GM03348 (cell line): Measurements from ENCODE around the gene IL4R.

Source experiments
- DNase-seq: peaks from one replicate; pipeline ENCODE4 v3.0.0; 2012; ENCODE audit warnings: low spot score

Gene IL4R

DNA sequence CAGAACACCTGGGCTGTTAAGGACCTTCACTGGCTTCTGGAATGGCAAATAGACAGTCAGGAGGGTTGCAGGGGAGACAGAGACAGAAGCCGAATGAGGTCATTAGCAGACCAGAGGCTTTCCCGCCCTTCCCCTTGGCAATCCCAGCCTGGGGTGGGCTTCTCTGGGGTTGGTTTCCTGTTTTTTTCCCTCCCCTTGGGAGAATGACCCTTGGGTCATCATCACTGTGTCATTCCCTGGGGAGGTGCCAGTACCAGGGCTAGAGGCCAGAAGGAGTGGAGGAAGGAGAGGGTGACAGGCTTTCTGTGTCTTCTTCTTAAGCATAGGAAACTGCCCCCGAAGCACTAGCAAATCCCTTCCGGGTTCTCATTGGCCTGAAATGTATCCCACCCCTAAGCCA is 45.3 kb downstream of the IL4R start:
- no peak for DNase-seq

DNA sequence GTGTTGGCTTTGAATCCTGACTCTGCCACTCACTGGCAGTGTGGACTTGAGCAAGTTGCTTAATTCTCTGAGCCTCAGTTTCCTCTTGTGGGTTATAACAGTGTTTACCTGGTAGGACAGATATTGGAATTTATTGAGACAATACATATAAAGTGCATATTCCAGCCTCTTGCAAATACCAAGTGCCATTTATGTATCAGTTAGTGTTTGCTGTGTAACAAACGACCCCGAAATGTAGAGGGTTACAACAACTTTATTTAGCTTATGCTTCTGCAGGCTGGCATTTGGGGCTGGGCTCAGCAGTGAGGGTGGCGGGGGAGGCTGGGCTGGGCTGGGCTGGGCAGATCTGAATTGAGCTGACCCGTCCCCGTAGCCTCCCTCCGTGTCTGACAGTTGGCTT is 45.8 kb downstream of the IL4R start:
- DNase-seq, result no peak

DNA sequence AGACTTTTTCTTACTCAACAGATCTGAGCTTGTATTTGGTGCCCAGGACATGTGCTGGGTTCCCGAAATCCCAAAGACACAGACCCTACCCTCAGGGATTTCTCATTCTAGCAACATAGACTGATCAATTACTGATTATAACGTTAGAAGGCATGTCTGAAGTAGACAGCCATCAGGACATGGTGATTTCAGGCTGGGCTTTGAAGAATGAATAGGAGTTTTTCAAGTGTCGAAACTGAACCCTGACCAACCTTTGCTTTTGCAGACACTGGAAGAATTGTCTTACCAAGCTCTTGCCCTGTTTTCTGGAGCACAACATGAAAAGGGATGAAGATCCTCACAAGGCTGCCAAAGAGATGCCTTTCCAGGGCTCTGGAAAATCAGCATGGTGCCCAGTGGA is 48.2 kb downstream of the IL4R start:
- DNase-seq, result no peak

DNA sequence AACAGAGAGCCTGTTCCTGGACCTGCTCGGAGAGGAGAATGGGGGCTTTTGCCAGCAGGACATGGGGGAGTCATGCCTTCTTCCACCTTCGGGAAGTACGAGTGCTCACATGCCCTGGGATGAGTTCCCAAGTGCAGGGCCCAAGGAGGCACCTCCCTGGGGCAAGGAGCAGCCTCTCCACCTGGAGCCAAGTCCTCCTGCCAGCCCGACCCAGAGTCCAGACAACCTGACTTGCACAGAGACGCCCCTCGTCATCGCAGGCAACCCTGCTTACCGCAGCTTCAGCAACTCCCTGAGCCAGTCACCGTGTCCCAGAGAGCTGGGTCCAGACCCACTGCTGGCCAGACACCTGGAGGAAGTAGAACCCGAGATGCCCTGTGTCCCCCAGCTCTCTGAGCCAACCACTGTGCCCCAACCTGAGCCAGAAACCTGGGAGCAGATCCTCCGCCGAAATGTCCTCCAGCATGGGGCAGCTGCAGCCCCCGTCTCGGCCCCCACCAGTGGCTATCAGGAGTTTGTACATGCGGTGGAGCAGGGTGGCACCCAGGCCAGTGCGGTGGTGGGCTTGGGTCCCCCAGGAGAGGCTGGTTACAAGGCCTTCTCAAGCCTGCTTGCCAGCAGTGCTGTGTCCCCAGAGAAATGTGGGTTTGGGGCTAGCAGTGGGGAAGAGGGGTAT is 48.9 kb downstream of the IL4R start:
- DNase-seq, result no peak

DNA sequence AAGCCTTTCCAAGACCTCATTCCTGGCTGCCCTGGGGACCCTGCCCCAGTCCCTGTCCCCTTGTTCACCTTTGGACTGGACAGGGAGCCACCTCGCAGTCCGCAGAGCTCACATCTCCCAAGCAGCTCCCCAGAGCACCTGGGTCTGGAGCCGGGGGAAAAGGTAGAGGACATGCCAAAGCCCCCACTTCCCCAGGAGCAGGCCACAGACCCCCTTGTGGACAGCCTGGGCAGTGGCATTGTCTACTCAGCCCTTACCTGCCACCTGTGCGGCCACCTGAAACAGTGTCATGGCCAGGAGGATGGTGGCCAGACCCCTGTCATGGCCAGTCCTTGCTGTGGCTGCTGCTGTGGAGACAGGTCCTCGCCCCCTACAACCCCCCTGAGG is 49.5 kb downstream of the IL4R start:
- DNase-seq, result no peak

DNA sequence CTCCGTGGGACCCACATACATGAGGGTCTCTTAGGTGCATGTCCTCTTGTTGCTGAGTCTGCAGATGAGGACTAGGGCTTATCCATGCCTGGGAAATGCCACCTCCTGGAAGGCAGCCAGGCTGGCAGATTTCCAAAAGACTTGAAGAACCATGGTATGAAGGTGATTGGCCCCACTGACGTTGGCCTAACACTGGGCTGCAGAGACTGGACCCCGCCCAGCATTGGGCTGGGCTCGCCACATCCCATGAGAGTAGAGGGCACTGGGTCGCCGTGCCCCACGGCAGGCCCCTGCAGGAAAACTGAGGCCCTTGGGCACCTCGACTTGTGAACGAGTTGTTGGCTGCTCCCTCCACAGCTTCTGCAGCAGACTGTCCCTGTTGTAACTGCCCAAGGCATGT is 50.0 kb downstream of the IL4R start:
- DNase-seq, result no peak

DNA sequence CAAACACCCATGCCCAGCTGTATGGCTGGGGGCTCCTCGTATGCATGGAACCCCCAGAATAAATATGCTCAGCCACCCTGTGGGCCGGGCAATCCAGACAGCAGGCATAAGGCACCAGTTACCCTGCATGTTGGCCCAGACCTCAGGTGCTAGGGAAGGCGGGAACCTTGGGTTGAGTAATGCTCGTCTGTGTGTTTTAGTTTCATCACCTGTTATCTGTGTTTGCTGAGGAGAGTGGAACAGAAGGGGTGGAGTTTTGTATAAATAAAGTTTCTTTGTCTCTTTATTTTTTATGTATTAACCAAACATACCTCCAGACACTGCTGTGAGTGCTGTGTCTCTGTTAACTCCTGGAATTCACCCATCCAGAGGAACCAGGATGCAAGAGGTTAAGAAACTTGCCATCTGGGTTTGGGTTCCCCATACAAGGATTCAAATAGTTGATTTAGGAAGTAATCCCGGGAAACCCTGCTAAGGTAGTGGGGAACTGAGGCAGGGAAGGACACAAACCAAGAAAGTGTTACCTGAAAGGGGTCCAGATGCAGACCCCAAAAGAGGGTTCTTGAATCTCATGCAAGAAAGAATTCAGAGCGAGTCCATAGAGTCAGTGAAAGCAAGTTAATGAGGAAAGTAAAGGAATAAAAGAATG is 50.8 kb downstream of the IL4R start:
- no peak for DNase-seq

DNA sequence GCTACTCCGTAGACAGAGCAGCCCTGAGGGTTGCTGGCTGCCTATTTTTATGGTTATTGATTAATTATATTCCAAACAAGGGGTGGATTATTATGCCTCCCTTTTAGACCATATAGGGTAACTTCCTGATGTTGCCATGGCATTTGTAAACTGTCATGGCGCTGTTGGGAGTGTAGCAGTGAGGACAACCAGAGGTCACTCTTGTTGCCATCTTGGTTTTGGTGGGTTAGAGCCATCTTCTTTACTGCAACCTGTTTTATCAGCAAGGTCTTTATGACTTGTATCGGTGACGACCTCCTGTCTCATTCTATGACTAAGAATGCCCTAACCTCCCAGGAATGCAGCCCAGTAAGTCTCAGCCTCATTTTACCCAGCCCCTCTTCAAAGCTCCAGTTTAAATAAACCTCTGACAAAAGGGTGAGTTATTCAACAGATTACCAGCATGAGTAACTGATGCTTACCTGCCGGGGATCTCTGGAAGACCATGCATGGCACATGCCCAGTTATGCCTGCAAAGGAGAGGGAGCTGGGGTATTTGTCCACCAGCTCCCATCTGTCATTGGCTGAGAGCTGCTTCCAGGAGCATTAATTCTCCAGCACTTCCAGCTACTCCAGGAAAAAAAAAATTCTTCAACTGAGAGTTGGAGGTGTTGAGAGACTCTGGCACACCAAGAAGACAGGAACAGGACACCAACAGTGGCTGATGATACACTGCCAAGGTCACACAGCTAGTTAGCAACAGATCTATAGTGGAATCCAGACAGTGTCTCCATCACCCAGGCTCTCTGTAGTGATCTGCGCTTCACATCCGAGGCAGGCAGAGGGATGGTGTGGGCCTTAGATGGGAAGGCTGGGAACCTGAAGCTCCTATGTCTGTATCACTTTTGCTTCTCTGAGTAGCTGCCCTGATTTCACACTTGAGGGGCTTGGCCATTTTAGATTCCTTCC is 51.6 kb downstream of the IL4R start:
- no peak for DNase-seq

DNA sequence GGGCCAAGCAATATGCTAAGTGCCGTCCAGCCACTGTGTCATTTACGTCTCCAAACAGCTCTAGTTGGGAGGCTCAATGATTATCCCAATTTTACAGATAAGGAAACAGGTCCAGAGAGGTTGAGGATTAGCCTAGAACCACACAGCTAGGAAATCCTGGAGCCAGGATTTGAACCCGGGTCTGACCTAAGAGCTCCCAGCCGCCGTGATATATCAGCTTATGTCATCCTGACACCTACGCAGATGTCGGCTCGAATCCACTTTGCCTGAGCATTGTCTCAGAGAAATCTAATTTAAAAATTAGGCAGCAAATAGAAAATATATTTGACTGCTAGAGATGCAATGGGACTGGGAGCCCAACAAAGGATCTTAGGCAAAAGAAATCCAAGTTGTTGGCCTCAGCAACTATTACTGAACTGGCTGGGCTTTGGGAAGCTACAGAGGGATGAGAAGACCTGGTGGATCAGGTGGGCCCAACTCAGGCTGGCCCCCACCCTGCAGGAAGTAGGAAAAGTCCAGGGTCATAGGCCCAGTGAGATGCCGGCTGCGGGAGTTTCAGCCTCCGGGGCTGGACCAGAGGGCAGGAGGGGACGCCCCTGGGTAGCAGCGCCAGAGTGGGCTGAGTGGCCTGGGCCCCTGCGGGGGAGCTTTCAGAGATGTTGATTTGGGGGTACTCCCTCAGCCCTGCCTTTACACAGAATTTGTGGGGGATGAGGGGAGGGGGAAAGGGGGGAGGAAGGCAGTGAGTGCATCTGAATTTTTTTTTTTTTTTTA is 53.1 kb downstream of the IL4R start:
- DNase-seq, result no peak

DNA sequence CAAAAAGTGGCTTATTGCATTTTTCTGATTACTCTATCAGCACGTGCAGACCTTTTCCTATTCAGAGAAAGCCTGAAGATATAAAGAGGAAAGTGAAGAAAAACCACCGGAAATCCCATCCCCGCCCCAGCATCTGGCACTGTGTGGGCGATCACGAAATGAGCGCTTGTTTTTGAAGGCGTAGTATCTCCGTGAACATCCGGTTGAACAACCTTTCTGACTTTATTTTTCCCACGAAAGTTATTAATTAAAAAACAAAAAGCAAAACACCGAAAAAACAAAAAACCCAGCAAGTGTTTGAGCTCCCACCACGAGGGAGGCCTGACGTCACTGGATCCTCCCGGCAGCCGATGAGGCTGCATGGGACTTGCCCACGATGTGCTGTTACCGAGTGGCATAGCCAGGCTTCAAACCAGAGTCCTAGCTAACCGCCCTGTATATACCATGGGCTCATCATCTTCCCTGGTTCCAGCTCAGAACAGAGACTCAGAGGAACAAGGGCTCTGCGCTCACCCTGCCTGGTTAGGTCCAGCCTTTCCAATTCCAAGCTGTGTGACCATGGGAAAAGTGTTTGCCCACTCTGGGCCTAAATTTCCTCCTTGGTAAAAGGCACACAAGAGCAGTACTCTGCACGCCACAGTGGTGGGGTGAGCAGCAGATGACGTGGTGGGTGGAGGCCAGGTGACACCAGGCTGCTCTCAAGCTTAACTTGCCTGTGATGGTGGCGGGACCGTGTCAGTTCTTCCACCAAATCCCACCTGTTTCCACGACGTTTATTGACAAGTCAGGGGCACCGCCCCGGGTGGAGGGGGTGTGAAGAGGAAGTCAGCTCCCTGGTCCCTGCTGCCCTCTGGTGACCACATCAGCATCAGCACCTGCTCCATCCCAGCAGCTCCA is 53.9 kb downstream of the IL4R start:
- DNase-seq, result peak; percentile 95

DNA sequence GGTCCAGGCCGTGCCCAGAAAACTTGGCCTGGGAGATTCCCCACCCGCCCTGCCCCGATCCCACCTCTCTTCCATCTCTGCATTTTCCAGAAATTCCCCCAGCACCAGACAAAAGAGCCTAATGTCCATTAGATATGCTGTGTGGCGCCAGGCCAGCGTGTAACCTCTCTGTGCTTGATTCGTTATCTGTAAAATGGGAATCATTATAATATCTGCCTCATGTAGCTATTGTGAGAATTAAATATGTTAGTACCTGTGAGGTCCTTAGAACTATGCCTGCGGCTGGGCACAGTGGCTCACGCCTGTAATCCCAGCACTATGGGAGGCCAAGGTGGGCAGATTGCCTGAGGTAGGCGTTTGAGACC is 54.6 kb downstream of the IL4R start:
- no peak for DNase-seq

DNA sequence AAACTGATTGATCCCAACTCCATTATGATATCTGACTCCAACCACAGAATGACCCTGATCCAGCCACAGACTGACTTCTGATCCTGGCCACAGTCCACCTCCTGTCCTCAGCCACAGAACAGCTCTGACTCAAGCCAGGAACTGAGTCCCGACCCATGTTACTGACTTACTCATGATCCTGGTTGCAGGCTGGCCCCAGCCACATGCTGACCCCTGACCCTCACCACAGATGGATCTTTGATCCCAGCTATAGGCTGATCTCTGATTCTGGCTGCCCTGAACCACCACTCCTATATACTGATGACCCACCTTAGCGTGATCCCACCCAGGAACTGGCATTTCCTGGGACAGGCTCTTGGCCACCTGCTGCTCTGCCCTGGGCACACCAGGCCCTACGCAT is 56.0 kb downstream of the IL4R start:
- DNase-seq, result peak; percentile 24

DNA sequence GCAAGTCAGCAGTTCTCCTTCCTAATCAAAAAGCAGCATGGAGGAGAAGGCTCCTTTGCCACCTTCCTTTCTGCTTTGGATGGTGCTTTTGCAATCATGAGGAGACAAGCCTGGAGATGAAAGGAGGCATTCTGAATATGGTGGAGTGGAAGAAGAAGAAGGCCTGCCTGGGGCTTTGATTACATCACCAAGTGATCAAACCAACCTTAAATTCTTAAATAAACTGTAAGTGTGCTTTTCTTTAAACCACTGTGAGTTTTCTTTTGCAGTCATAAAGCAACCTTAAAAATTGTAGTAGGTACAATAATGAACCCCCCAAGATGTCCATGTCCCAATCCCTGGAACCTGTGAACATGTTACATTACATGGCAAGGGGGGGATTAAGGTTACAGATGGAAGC is 56.5 kb downstream of the IL4R start:
- no peak for DNase-seq

DNA sequence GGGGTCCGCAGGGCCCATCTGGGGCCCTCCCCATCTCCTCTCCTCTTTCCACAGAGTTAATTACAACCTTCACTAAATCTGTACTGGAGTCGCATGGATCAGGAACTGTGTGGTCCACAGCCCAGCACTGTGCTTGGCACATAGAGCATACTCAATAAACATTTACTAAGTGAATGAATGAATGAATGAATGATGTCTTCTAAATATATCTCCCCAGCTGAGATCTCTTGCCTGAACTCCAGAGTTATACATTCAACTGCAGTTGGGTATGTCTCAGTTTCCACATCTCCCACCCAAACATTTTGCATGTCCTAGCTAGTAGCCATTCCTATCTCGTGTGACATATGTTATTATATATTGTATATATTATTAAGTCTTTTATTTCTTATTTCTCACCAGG is 59.5 kb downstream of the IL4R start:
- no peak for DNase-seq

DNA sequence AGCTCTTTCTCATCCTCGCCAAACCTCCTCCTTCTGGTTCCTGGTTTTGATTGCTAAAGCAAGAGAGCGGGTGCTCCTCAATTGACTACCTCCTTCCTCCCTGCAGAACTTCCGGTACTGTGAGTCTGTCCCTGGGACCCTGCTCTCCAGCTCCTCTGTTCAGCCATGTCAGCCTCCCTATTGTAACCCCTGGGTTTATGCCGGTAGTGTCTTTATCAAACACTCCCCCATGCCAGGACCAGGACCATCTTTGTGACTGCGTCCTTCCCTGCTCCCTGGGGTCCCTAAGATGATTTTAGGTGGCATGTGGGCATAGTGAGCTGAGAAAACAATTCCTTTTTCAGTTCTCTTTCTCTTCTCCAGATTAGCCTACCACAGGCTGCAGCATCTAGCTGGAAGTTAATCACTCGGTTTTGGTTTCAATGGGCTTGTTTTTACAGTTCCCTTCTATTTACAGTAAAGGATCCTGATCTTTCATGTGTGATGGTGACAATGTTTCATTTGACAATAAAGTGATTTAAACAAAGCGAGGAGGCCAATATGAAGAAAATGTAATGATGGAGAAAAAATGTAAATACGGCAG is 60.5 kb downstream of the IL4R start:
- DNase-seq, result no peak

DNA sequence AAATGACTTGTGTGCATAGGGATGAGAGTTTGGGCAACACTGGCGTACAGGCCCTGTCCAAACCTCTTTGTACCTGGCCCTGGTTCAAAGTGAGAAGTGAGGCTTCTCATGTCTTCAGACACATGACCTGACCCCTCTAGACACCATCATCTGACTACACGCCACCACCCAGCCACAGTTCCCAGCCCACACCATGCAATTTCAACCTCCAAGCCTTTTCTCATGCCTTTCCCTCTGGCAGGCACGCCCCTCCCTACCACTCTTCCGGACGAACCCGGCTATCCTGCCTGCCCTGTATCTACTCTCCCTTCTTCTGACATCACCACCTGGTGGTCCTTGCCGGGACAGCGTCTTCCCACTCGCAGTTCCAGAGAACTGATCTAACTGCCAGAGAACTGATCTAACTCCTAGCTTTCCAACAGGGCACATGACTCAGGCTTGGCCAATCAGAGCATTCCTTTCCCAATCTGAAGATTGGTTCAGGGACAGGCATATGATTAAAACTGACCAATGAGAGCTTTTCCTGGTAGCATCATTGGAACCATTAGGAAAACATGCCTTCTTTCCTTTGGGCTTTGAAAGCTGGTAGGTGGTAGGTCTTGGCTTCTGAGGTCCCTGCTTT is 61.1 kb downstream of the IL4R start:
- DNase-seq, result peak; percentile 55

DNA sequence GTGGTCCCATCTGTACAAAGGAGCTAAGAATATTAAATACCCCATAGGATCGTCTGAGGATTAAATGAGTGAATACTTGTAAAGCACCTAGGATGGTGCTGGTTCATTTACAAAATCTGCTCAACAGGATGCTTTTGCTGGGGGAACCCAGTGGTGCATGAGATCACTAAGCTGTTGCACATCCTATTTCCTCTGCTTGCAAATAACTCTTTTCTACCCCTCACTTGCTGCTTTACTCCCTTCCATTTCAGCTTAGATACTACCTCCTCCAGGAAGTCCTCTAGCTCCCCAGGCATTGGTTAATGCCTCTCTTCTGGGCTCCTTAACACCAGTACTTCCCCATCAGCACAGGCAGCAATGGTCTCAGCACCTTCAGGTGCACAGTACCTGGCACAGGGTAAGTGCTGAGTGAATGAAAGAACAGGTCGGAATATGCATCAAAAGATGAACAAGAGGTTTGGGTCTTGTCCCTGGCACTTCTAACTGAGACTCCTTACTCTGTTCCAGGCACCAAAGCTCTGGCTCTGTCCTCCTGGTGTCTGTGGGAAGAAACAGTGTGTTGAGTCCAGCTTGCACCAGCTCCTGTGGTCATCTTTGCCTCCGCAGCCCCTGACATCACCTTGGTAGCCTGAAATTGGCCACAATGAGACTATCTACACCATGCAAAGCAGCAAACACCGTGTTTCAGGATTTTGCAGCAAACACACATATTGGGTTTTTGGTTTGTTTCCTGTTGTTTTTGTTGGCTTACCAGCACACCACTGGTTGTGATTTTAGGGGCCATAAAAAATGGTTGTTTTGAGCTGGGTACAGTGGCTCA is 64.1 kb downstream of the IL4R start:
- no peak for DNase-seq

DNA sequence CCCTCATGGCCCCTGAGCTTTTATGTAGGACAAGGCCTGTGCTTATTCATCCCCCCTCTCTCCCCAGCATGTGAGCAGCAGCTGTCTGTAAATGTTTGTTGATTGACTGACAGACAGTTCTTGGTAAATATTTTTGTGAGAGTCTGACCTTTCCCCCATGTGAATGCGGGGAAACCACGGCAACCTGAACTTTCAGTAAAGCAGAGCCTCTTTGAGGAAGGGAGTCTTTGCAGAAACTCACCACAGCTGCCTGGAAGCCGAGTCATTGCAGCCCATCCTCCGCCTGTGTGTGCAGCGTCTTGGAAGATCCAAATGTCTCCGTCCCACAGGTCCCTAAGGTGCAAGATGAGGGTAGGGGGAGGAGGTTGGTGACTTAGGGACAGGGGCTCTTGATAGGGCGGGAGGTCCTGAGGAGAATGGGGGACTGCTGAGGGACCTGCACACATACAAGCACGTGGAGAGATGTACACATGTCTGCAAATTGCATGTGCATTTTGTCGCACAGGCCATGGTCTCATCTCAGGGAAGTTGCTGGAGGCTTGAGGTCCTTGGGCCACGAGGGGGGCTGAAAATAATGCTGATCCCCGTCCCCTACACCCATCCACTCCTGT is 65.2 kb downstream of the IL4R start:
- no peak for DNase-seq

DNA sequence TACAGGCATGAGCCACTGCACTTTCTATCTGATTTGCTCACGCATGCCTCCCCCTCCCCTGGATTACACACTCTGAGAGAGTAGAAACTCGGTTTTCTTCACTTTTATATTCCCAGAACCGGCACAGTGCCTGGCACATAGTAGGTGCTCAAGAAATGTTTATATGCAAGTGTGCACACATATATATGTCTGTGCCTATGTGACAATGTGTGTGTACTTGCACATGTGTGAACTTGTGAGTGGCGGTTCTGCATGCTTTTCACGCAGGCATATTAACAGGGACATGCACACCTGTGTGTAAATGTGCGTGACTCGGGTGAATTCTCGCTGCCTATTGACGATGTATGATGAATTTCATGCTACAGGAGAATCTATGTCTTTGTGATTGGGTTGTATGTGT is 66.1 kb downstream of the IL4R start:
- DNase-seq, result no peak
